Measurements from ENCODE around the gene CRYAA. TPM values are rescaled to one million over a fixed set of nuclear protein-coding genes. Genes with fewer than 3 reads are reported as not detected.
"Not testable (repeated sequence)": the region's sequence is repeated elsewhere in the genome, so short reads cannot be mapped to it uniquely, and the experiment has no call there.

CRYAA gene
- total RNA-seq, 1 donor = not detected

DNA sequence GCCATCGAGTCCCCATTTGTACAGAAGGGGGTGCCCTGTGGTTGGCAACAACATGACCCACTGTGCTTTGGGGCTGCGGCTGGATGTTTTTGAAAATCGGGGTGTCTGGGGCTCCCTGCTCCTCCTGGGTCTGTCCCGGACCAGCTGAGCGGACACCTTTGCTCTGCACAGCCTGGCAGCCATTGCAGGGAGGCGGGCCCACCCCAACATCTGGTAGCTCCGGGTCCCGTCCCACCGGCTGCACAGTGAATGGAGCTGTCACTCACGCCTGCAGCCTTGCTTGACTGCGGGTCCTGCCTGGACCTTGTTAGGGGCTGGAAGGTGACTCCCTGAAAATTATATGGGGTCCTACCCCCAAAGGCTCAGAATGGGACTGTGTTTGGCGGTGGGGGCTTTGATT lies 5.1 kb downstream of the CRYAA start:
- DNase-seq (ENCODE audit: low read depth) = not testable (repeated sequence)

DNA sequence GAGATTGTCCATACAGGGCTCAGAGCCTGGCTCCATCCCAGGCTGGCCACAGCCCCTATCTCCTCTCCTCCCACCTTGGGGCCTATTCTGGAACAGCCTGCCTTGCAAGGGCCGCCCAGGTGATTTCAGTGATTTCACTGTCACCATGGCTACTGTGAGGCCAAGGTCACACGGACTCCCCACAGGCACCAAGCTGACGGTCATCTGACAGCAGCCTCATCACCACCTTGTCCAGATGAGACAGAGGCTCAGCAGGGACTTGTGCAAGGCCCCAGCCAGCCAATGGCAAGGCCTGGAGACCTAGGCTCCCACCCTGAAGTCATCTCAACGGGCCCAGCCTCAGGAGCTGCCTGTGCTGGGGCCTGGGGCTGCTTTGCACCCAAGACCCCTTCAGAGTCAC lies 6.2 kb downstream of the CRYAA start:
- not testable (repeated sequence) for DNase-seq (ENCODE audit: low read depth); H3K4me3 ChIP-seq (ENCODE audit: low read depth, low read length)

More for the DNA sequence above, 5.1 kb downstream of the CRYAA start:
- not testable (repeated sequence) for H3K4me3 ChIP-seq (ENCODE audit: low read depth, low read length)

DNA sequence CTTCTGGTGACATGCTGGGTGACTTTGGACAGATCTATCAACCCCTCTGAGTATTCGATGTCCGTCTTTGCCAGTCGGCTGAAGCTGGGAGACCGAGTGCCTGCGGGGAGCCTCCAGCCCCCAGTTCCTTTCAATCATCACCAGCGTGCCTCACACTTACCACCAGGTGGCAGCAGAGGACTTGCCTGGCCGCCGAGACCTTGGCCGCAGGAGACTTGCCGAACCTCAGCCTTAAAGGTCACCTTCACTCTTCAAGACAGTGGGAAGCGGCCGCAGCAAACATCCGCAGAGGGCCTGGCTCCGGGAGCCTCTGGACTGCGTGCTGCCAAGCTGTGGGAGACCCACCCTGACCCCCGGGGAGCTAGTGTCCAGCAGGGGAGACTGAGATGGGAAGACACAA lies 7.8 kb downstream of the CRYAA start:
- DNase-seq (ENCODE audit: low read depth); H3K4me3 ChIP-seq (ENCODE audit: low read depth, low read length): not testable (repeated sequence)

DNA sequence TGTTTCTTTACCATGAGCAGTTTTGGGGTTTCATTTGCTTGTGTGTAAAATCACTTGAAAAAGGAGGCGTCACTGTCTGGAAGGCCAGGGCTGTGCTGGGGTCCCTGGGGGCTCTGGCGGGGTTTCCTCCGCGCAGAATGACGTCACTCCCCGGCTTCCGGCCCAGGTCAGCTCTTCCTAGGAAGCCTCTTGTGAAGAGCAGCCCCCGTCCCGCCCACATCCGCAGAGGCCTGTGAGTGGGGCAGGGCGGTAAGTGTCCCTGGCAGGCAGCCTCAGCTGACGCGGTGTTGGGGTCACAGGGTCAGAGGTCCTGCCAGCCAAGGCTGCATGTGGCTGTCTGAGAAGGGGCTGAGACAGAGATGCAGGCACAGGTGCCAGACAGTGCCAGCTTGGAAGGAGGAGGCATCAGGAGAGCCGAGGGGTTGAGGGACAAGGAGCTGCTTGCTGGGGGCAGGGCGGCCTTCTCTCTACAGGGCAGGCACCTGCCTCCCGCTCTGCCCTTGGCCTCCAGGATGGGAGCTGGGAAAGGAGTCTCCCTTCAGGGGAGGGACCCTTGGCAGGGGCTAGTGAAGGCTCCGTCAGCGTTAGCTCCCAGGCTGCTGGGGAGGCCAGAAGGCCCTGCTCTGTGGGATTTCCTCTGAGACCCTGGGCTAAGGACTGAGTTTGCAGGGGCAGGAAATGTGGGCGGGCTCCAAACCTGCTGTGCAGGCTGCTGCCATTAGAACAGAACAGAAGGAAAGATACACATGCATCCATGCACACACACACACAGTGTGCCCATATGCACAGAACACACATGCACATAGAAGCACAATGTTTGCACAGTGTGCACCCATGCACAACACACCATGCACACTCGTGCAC lies 8.5 kb downstream of the CRYAA start:
- not testable (repeated sequence) for H3K4me3 ChIP-seq (ENCODE audit: low read depth, low read length); DNase-seq (ENCODE audit: low read depth)

GRCh38 chr21:43178175-43178826 lies 9.5 kb downstream of the CRYAA start:
- H3K4me3 ChIP-seq (ENCODE audit: low read depth, low read length); DNase-seq (ENCODE audit: low read depth): not testable (repeated sequence)

DNA sequence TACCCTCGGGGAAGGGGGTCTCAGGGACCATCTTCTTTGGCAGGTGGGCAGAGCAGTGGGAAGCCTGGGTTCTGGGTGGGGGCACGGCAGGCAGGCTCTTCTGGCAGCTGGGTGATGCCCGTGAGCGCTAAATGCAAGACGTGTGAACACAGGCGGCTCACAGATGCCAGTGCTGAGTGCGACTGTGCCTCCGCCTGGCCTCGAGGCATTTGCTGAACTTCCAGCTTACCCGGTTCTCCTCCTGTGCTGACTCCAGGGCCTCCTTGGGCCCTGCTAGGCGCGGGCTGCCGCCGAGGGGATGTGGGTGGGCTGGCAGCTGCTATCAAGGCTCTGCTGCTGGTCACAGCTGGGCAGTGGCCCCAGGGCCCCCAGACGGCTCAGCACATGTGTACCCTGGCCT lies 12.2 kb downstream of the CRYAA start:
- H3K4me3 ChIP-seq (ENCODE audit: low read depth, low read length) = not testable (repeated sequence)

GRCh38 chr21:43187268-43187667 lies 18.5 kb downstream of the CRYAA start:
- DNase-seq (ENCODE audit: low read depth); H3K4me3 ChIP-seq (ENCODE audit: low read depth, low read length): not testable (repeated sequence)

More for the DNA sequence above, 12.2 kb downstream of the CRYAA start:
- not testable (repeated sequence) for DNase-seq (ENCODE audit: low read depth)

DNA sequence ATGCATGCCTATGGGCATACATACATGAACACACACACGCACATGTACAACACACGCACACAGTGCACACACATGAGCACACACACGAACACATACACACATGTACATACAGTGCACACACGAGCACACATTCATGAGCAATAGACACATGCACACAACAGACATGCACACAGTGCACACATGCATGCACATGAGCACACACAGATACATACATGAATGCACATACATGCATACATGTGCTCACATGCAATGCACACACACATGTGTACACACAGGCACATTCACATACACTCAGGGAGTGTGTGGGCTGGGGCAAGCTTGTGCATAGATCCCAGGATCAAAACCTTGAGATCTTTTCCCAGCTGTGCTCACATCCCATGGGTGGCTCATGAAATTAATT lies 18.9 kb downstream of the CRYAA start:
- TF ChIP-seq CTCF (IDR thresholded peaks at IDR 0.05; ENCODE audit: insufficient read depth, low read depth, low read length) = no peak
- H3K4me3 ChIP-seq (ENCODE audit: low read depth, low read length) = no peak overlapping the region
- DNase-seq (ENCODE audit: low read depth) = no peak

- H3K4me3 ChIP-seq (ENCODE audit: low read depth, low read length) = no peak overlapping the region
- no peak for TF ChIP-seq CTCF (IDR thresholded peaks at IDR 0.05; ENCODE audit: insufficient read depth, low read depth, low read length)
- no peak for DNase-seq (ENCODE audit: low read depth)
These were observed 19.4 kb downstream of the CRYAA start for GRCh38 chr21:43188181-43188580.

DNA sequence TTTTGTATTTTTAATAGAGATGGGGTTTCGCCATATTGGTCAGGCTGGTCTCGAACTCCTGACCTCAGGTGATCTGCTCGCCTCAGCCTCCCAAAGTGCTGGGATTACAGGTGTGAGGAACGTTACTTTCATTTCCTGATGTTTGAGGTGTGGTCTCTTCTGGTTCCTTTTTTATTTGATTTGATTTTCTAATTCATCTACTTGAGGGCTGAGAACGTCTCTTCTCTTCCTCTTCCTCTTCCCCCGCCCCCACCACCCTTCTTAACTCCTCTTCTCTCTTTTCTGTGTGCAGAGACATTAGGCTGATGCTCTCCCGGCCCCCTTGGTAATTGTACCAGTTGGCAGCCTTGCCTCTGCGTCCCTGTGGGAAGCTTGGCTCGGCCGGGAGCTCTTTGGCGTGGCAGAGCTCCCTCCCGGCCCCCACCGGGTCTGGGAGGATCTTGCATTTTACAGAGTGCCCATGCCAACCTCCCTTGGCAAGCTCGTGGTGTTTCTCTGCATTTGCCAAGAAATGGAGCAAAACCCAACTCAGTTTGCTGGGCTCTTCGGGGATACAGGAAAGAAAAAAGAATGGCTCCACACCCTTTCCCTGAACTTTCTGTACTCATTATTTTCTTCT lies 19.9 kb downstream of the CRYAA start:
- no peak for TF ChIP-seq CTCF (IDR thresholded peaks at IDR 0.05; ENCODE audit: insufficient read depth, low read depth, low read length)
- no peak overlapping the region for H3K4me3 ChIP-seq (ENCODE audit: low read depth, low read length)
- DNase-seq (ENCODE audit: low read depth) = no peak
